Adrenal gland (tissue), 12 donors: ENCODE results near the gene ACSL6. TPM values are rescaled to one million over a fixed set of nuclear protein-coding genes. Genes with fewer than 3 reads are reported as not detected.

Experiments used
- DNase-seq, 7 donors: peaks; one replicate each; pipeline ENCODE4 v3.0.0-alpha.2; 2019 to 2020
- H3K27ac ChIP-seq, 5 donors: fragments of 200-600 bp; sonication (generic) in 4 of 5; 1 replicate in 3 of 5; 2 replicates in 2 of 5; pipeline versions ENCODE4 v1.5.1 to v1.8.0; 2016 to 2020; ENCODE audit warnings: mild to moderate bottlenecking in 1 of 5
- H3K27me3 ChIP-seq: fragments of 200-600 bp; 2 replicates; pipeline ENCODE4 v1.8.0; 2021
- H3K36me3 ChIP-seq, 2 donors: fragments of 200-600 bp; replicated peaks in 1 of 2; 1 replicate in 1 of 2; 2 replicates in 1 of 2; pipeline versions ENCODE4 v1.5.1 to v1.8.0; 2018 to 2022
- H3K4me1 ChIP-seq, 2 donors: fragments of 200-600 bp; replicated peaks in 1 of 2; 1 replicate in 1 of 2; 2 replicates in 1 of 2; pipeline versions ENCODE4 v1.5.1 to v1.8.0; 2018 to 2021
- H3K4me3 ChIP-seq, 4 donors: fragments of 200-600 bp; sonication (generic) in 3 of 4; one replicate each; pipeline ENCODE4 v1.5.1; 2016 to 2018
- H3K9me3 ChIP-seq, 3 donors: fragments of 200-600 bp; sonication (generic) in 1 of 3; replicated peaks in 1 of 3; 1 replicate in 2 of 3; 2 replicates in 1 of 3; pipeline versions ENCODE4 v1.5.1 to v1.8.0; 2016 to 2021
- POLR2A ChIP-seq, 2 donors: fragments of 450-650 bp; IDR thresholded peaks; one replicate each; pipeline ENCODE4 v1.6.1; 2017; ENCODE audit warnings: antibody characterized with exemption in 2 of 2, mild to moderate bottlenecking in 2 of 2, moderate library complexity in 1 of 2
- WGBS, 4 donors: extraction: QIAGEN DNeasy Blood & Tissue Kit in 2 of 4; methylation state at CpG; one replicate each; pipeline versions ENCODE4 v1.1.5 to v1.1.7; 2013 to 2017; 5-methylcytosine and 5-hydroxymethylcytosine counted together
- intact Hi-C, 2 donors: fragments of 100-400 bp; cut with DNase I; formaldehyde crosslinking; loops; one replicate each; pipeline versions ENCODE4 v1.14.1 to v1.15.0; 2022 to 2023
- polyA plus RNA-seq, 3 donors: library from polyadenylated mRNA; stranded (reverse); fragments of 200-250 nt in 2 of 3; fragments of 350-450 nt in 1 of 3; fragmentation: Illumina TruSeq in 1 of 3; extraction: RNeasy Lipid Tissue Mini Kit (QIAGEN cat#74804) in 1 of 3; gene quantifications; one replicate each; pipeline ENCODE4 v1.2.3, GENCODE V29; 2013 to 2014
- total RNA-seq, 9 donors: library from RNA; depleted of rRNA in 4 of 9; stranded (reverse); fragments of >200 nt in 4 of 9; fragments of 120-200 nt in 1 of 9; fragmentation: NEBNext Ultra II Directional in 1 of 9; extraction: Animal tissue kit (Norgen Biotek cat#: 25700) in 1 of 9; gene quantifications; one replicate each; pipeline versions ENCODE4 v1.1.0 to v1.2.4, GENCODE V29; 2013 to 2023
- TF ChIP-seq, protein P1 (sequence below), 6 experiments: fragments of 450-650 bp in 4 of 6; fragments of 200-600 bp in 2 of 6; sonication (generic) in 1 of 6; IDR thresholded peaks; 1 replicate in 5 of 6; 2 replicates in 1 of 6; pipeline versions ENCODE4 v1.5.1 to v1.8.0; 2016 to 2021; ENCODE audit warnings: antibody characterized with exemption in 6 of 6, mild to moderate bottlenecking in 2 of 6, moderate library complexity in 1 of 6
- donor health status: healthy with polysubstance abuse.
- donor health status: Bipolar disorder and iron deficiency.
- donor health status: DM: yes; HTN: yes; CAD: no.
- donor health status: DM: no; HTN: no; CAD: no.
- donor health status: DM: no; HTN: no; CAD: no.
- donor health status: DM: yes; HTN: yes; CAD: no.

The ACSL6 gene
- total and polyA plus RNA-seq, 12 donors, result 2.5 to 14.5 (median 7.2) TPM

DNA sequence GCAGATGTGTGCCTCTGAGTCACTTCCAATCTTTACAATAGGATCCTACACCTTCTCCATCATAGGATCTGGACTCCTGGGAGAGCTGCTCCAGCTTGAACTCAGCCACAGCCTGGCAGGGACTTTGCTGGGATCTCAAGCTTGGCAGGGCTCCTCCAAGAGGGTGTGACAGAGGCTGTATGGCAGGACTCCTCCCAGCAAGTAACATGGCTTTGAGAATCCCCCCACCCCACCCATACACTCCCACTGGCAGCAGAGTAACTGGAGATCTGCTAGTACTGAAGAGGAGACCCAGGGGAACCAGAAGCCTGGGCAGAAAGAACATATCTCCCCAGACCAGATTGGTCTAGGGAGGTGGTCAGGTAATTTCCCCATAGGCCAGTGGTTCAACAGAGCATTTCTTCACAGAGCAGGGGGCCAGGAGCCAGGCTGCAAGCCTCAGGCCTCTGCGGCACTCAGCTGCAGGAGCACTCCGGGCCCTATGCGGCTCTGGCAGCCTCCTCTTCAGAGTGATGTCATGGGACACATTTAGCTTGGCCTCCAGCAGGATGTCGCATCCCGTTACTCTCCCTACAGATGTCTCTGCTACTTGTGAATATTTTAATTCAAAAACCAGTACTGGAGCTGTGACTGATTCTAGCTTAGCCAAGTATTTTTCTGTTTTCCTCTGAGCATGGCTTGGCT, 1.7 kb upstream of the ACSL6 start:
- Histone ChIP-seq H3K4me1 (peaks cover 5 to 8% of the 10 kb centered on the region in 2 donors), H3K27ac (no peak overlapping the region), H3K36me3 (no peaks in the 10 kb centered on the region), H3K9me3 (no peaks in the 10 kb centered on the region), H3K4me3 (no peak overlapping the region), H3K27me3 (no peaks in the 10 kb centered on the region)
- peak in 2 of 7 donors; percentile 6 to 36 for DNase-seq
- intact Hi-C loops, result no loop called here
- 75 to 87% (median 82%) methylated on average over 5 of the region's 5 CpGs for WGBS, 4 donors
- TF ChIP-seq, protein P1, sequence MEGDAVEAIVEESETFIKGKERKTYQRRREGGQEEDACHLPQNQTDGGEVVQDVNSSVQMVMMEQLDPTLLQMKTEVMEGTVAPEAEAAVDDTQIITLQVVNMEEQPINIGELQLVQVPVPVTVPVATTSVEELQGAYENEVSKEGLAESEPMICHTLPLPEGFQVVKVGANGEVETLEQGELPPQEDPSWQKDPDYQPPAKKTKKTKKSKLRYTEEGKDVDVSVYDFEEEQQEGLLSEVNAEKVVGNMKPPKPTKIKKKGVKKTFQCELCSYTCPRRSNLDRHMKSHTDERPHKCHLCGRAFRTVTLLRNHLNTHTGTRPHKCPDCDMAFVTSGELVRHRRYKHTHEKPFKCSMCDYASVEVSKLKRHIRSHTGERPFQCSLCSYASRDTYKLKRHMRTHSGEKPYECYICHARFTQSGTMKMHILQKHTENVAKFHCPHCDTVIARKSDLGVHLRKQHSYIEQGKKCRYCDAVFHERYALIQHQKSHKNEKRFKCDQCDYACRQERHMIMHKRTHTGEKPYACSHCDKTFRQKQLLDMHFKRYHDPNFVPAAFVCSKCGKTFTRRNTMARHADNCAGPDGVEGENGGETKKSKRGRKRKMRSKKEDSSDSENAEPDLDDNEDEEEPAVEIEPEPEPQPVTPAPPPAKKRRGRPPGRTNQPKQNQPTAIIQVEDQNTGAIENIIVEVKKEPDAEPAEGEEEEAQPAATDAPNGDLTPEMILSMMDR (IDR thresholded peaks at IDR 0.05), result no peak
- no peak for TF ChIP-seq POLR2A (IDR thresholded peaks at IDR 0.05)

DNA sequence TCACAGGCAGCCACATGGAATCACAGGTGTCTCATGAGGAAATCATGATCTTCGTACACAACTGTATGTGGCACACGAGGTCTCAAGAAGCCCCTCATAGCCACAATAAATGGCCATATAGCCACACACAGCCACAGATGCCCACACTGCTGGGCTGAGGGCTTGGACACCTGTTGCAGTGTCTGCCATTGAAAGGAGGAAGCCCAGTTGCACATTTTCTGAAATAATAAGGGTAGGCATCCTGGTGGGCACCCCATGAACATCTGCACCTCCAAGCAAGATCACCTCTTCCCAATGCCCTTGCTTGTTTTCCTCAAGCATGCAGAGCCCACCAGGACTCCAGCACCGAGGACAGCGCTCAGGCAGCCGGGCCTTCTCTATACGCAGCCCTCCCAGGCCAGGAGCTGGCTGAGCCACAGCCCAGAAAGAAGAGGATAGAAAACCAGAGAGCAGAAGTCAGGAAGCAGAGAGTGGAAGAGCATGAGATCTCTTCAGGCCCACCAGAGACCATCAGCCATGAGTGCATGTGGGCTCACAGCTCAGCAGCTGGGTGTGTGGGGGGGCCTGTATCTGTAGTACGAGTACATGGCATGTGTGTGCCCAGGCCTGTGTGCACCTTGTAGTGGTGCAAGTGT, 1.0 kb upstream of the ACSL6 start:
- 44 to 55% (median 46%) methylated on average over 5 to 7 of the region's 7 CpGs for WGBS, 4 donors
- H3K9me3 ChIP-seq, result no peaks in the 10 kb centered on the region
- DNase-seq, result peak in 6 of 7 donors; percentile 33 to 55 (median 47)
- no peaks in the 10 kb centered on the region for H3K36me3 ChIP-seq
- peaks cover 5 to 11% of the 10 kb centered on the region in 2 donors for H3K4me1 ChIP-seq
- H3K4me3 ChIP-seq, result no peak overlapping the region
- no peak overlapping the region for H3K27ac ChIP-seq
- intact Hi-C loops, result no loop called here
- H3K27me3 ChIP-seq, result no peaks in the 10 kb centered on the region
- TF ChIP-seq, protein P1 (IDR thresholded peaks at IDR 0.05), result no peak
- TF ChIP-seq POLR2A (IDR thresholded peaks at IDR 0.05), result no peak

DNA sequence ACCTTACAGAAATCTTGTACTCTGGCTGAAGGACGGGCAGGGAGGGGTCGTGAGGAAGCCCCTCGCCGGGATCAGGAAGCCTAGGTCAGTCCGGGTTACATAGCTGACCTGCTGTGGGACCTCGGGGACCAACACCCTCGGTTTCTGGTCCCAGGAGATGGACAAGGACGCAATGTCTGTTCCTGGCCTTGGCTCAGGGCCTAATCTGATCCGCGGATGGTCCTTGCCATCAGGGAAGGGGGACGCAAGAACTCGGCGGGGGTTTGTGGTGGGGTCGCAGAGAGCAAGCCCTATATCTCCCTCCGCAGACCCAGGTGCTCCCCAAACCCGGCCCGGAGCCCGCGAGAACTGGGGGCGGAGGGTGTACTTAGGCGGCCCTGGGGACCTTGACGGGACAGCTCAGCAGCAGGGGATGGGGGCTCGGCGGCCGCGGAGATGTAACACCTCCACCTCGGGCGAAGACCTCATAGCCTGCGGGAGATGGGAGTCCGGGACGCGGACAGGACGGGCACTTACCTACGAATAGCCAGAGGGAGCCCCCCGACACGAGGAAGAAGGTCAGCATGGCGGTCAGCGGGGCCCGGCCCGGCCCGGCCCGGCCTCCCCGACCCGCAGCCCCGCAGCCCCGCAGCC, 353 bp downstream of the ACSL6 start:
- DNase-seq, result peak in 4 of 7 donors; percentile 12 to 50 (median 20)

DNA sequence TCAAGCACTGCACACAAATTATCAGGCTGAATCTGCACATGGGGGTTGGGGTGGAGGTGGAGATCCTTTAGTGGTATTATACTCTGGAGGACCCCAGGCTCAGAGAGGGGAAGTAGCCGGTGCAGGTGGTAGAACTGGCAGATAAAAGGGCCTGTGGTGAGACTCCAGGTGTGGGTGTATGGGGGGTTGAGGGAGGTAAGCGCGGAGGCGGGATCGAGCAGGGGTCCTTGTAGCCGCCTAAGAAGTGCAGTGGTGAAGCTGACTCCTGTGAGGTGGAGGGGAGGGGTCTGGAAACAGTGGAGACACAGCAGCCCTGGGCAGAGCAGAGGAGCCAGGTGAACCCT, 841 bp downstream of the ACSL6 start:
- no peak for TF ChIP-seq POLR2A (IDR thresholded peaks at IDR 0.05)
- TF ChIP-seq, protein P1 (IDR thresholded peaks at IDR 0.05), result no peak
- H3K4me1 ChIP-seq, result peaks cover 5 to 15% of the 10 kb centered on the region in 2 donors
- H3K27me3 ChIP-seq, result no peaks in the 10 kb centered on the region
- intact Hi-C loops, result no loop called here
- H3K9me3 ChIP-seq, result no peaks in the 10 kb centered on the region
- DNase-seq, result peak in 4 of 7 donors; percentile 2 to 48 (median 12)
- WGBS, 4 donors, result 76 to 82% (median 78%) methylated on average over 6 of the region's 6 CpGs
- H3K27ac ChIP-seq, result no peak overlapping the region
- no peaks in the 10 kb centered on the region for H3K36me3 ChIP-seq
- H3K4me3 ChIP-seq, result peak overlapping the region in 1 of 4 donors; percentile 82

More for the DNA sequence above, 353 bp downstream of the ACSL6 start:
- H3K27me3 ChIP-seq, result no peaks in the 10 kb centered on the region
- no peaks in the 10 kb centered on the region for H3K36me3 ChIP-seq
- H3K9me3 ChIP-seq, result no peaks in the 10 kb centered on the region
- no peak overlapping the region for H3K27ac ChIP-seq
- no peak for TF ChIP-seq POLR2A (IDR thresholded peaks at IDR 0.05)
- intact Hi-C loops, result no loop called here
- peak overlapping the region in 3 of 4 donors; percentile 6 to 82 (median 50) for H3K4me3 ChIP-seq
- H3K4me1 ChIP-seq, result peaks cover 5 to 15% of the 10 kb centered on the region in 2 donors
- 3 to 11% (median 6%) methylated on average over 5 to 46 of the region's 46 CpGs for WGBS, 4 donors
